Measurements from ENCODE around the gene DSP.

The DSP gene

GRCh38 chr6:7541175-7542064, at the start of gene DSP:
TSS of gene DSP (plus strand) at chr6:7541671. CDS start at chr6:7541916, 245 bp downstream.
- peak; percentile 57 for DNase-seq

GRCh38 chr6:7493866-7494265, 47.6 kb upstream of the DSP start:
- DNase-seq, result no peak

- DNase-seq, result no peak
Observed at GRCh38 chr6:7494638-7495037, 46.8 kb upstream of the DSP start.

GRCh38 chr6:7496266-7496875, 45.1 kb upstream of the DSP start:
- no peak for DNase-seq

GRCh38 chr6:7500752-7501282, 40.7 kb upstream of the DSP start:
- no peak for DNase-seq

- no peak for DNase-seq
Observed at GRCh38 chr6:7502743-7503142, 38.7 kb upstream of the DSP start.

- no peak for DNase-seq
Observed at GRCh38 chr6:7504041-7504440, 37.4 kb upstream of the DSP start.

- peak; percentile 95 for DNase-seq
Observed at GRCh38 chr6:7505189-7505699, 36.2 kb upstream of the DSP start.

GRCh38 chr6:7507600-7507999, 33.9 kb upstream of the DSP start:
- no peak for DNase-seq

- no peak for DNase-seq
Observed at GRCh38 chr6:7512320-7512719, 29.2 kb upstream of the DSP start.

GRCh38 chr6:7513529-7513928, 27.9 kb upstream of the DSP start:
- DNase-seq, result no peak

GRCh38 chr6:7515363-7515762, 26.1 kb upstream of the DSP start:
- DNase-seq, result no peak

- no peak for DNase-seq
Observed at GRCh38 chr6:7518877-7519276, 22.6 kb upstream of the DSP start.

- no peak for DNase-seq
Observed at GRCh38 chr6:7522873-7523272, 18.6 kb upstream of the DSP start.

- DNase-seq, result no peak
Observed at GRCh38 chr6:7523922-7524321, 17.5 kb upstream of the DSP start.

- DNase-seq, result no peak
Observed at GRCh38 chr6:7526755-7527154, 14.7 kb upstream of the DSP start.

- DNase-seq, result no peak
Observed at GRCh38 chr6:7528565-7528964, 12.9 kb upstream of the DSP start.

- DNase-seq, result no peak
Observed at GRCh38 chr6:7529141-7529540, 12.3 kb upstream of the DSP start.

- DNase-seq, result no peak
Observed at GRCh38 chr6:7532232-7532631, 9.2 kb upstream of the DSP start.

- no peak for DNase-seq
Observed at GRCh38 chr6:7532821-7533220, 8.7 kb upstream of the DSP start.

- DNase-seq, result no peak
Observed at GRCh38 chr6:7534192-7534591, 7.3 kb upstream of the DSP start.

GRCh38 chr6:7535498-7535897, 6.0 kb upstream of the DSP start:
- no peak for DNase-seq

GRCh38 chr6:7537565-7538174, 3.8 kb upstream of the DSP start:
- DNase-seq, result peak; percentile 16

GRCh38 chr6:7538484-7538883, 3.0 kb upstream of the DSP start:
- DNase-seq, result no peak
